OCI-LY7 (cell line): Measurements from ENCODE around the gene POPDC2. TPM values are rescaled to one million over a fixed set of nuclear protein-coding genes. Genes with fewer than 3 reads are reported as not detected.

Experiments
- BruUV-seq: library from RNA; stranded (reverse); fragments of 400-500 nt; replicated peaks from 2 replicates; lab custom pipeline; 2021; lab: Mats Ljungman, UMichigan
- CTCF ChIA-PET: fragments of 300-600 bp; sonication (Branson Sonifier 250); formaldehyde crosslinking; loops from one replicate; lab custom pipeline; 2022; ENCODE audit warnings: antibody characterized with exemption; ENCODE audit not compliant: unreplicated experiment; lab: Charles Lee
- POLR2A ChIA-PET: fragments of 300-600 bp; sonication (Branson Sonifier 250); formaldehyde crosslinking; loops from one replicate; lab custom pipeline; 2022; ENCODE audit warnings: antibody characterized with exemption; lab: Charles Lee
- DNase-seq: peaks from one replicate; pipeline ENCODE4 v3.0.0-alpha.2; 2015; ENCODE audit warnings: low spot score
- H2AFZ ChIP-seq: fragments of 200-600 bp; sonication (generic), shearing (Covaris generic); 2 replicates; pipeline ENCODE4 v1.6.1; 2014; ENCODE audit warnings: mild to moderate bottlenecking, antibody characterized with exemption, low read length, moderate library complexity
- H3K27ac ChIP-seq: fragments of 200-600 bp; sonication (generic); 2 replicates; pipeline ENCODE4 v1.5.1; 2014; ENCODE audit warnings: mixed run types, low read depth, mild to moderate bottlenecking, moderate library complexity, low read length, inconsistent platforms; ENCODE audit not compliant: poor library complexity, severe bottlenecking
- H3K36me3 ChIP-seq: fragments of 200-600 bp; sonication (generic); 2 replicates; pipeline ENCODE4 v1.6.1; 2014; ENCODE audit warnings: mild to moderate bottlenecking, antibody characterized with exemption, low read length, moderate library complexity, mixed read lengths; ENCODE audit not compliant: insufficient read depth
- H3K4me1 ChIP-seq: fragments of 200-600 bp; sonication (generic); 2 replicates; pipeline ENCODE4 v1.5.1; 2014; ENCODE audit warnings: mild to moderate bottlenecking, low read length; ENCODE audit not compliant: insufficient read depth, poor library complexity, severe bottlenecking
- H3K4me2 ChIP-seq: fragments of 200-600 bp; sonication (generic); 2 replicates; pipeline ENCODE4 v1.6.1; 2014; ENCODE audit warnings: mild to moderate bottlenecking, low read length
- H3K4me3 ChIP-seq: fragments of 200-600 bp; sonication (generic); 2 replicates; pipeline ENCODE4 v1.5.1; 2014; ENCODE audit warnings: mild to moderate bottlenecking, low read depth, low read length; ENCODE audit not compliant: poor library complexity, severe bottlenecking
- H3K79me2 ChIP-seq: fragments of 200-600 bp; sonication (generic); 2 replicates; pipeline ENCODE4 v1.6.1; 2016; ENCODE audit warnings: low read depth, mild to moderate bottlenecking, low read length, moderate library complexity, mixed read lengths; ENCODE audit not compliant: insufficient read depth
- H3K9me2 ChIP-seq: fragments of 200-600 bp; sonication (generic); 2 replicates; pipeline ENCODE4 v1.6.1; 2016; ENCODE audit warnings: mild to moderate bottlenecking, low read length, mixed read lengths; ENCODE audit not compliant: insufficient read depth
- H3K9me3 ChIP-seq: fragments of 200-600 bp; sonication (generic); 2 replicates; pipeline ENCODE4 v1.6.1; 2014; ENCODE audit warnings: mild to moderate bottlenecking, mixed run types, low read length, mixed read lengths
- H4K20me1 ChIP-seq: fragments of 200-600 bp; sonication (generic); 2 replicates; pipeline ENCODE4 v1.6.1; 2014; ENCODE audit warnings: mild to moderate bottlenecking, antibody characterized with exemption, low read length, moderate library complexity, mixed read lengths; ENCODE audit not compliant: insufficient read depth
- EZH2phosphoT487 ChIP-seq: fragments of 200-600 bp; sonication (generic); IDR thresholded peaks from 2 replicates; pipeline ENCODE4 v1.6.1; 2018; ENCODE audit warnings: low read depth, borderline replicate concordance, mild to moderate bottlenecking, mixed run types, antibody characterized with exemption, low read length, moderate library complexity, mixed read lengths
- intact Hi-C: fragments of 100-400 bp; cut with micrococcal nuclease; formaldehyde crosslinking; loops from one replicate; pipeline ENCODE4 v1.10.0; 2022; ENCODE audit not compliant: unreplicated experiment
- total RNA-seq, 2 experiments: library from RNA; depleted of rRNA in 1 of 2; stranded (reverse); fragments of >200 nt in 1 of 2; shearing (Covaris generic) in 1 of 2; gene quantifications; 2 replicates each; pipeline ENCODE4 v1.2.3, GENCODE V29; 2014 to 2022
- TF ChIP-seq, protein P1 (sequence below): fragments of 200-600 bp; sonication (generic); conservative IDR thresholded peaks from 2 replicates; pipeline ENCODE4 v1.5.1; 2014; ENCODE audit warnings: mild to moderate bottlenecking, antibody characterized with exemption, low read length, moderate library complexity, mixed read lengths

Gene POPDC2
- total RNA-seq, 2 experiments from 2014 or later, result 0.16 to 1.3 TPM

DNA sequence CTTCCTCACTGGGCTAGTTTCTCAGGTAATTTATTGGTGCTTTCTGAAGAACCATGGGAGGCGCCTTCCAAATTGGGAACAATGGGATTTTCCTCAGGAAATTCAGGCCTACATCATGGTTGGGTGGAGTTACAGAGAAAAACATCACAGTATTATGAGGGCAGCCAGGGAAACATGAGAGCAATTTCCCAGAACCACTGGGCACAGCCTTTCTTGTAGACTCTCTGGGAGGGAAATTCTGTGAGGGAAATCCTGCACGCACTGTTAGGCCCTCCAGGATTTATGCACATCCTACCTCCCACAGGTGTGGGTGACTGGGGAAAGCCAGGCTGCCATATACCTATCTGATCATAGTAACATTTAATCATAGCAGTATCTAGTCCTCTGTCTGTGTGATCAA, 13.2 kb downstream of the POPDC2 start:
- ChIA-PET CTCF (no interaction called here), POLR2A (no interaction called here)
- H4K20me1 ChIP-seq, result no peaks in the 10 kb centered on the region
- H2AFZ ChIP-seq, result no peak overlapping the region
- no peaks in the 10 kb centered on the region for H3K9me2 ChIP-seq
- TF ChIP-seq, protein P1, sequence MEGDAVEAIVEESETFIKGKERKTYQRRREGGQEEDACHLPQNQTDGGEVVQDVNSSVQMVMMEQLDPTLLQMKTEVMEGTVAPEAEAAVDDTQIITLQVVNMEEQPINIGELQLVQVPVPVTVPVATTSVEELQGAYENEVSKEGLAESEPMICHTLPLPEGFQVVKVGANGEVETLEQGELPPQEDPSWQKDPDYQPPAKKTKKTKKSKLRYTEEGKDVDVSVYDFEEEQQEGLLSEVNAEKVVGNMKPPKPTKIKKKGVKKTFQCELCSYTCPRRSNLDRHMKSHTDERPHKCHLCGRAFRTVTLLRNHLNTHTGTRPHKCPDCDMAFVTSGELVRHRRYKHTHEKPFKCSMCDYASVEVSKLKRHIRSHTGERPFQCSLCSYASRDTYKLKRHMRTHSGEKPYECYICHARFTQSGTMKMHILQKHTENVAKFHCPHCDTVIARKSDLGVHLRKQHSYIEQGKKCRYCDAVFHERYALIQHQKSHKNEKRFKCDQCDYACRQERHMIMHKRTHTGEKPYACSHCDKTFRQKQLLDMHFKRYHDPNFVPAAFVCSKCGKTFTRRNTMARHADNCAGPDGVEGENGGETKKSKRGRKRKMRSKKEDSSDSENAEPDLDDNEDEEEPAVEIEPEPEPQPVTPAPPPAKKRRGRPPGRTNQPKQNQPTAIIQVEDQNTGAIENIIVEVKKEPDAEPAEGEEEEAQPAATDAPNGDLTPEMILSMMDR, result no peak
- TF ChIP-seq EZH2phosphoT487, result no peak
- H3K36me3 ChIP-seq, result no peaks in the 10 kb centered on the region
- no TSS peak for BruUV-seq
- no peak overlapping the region for H3K4me2 ChIP-seq
- no peak overlapping the region for H3K27ac ChIP-seq
- no peaks in the 10 kb centered on the region for H3K9me3 ChIP-seq
- no peaks in the 10 kb centered on the region for H3K79me2 ChIP-seq
- DNase-seq, result no peak
- no peaks in the 10 kb centered on the region for H3K4me1 ChIP-seq
- H3K4me3 ChIP-seq, result no peak overlapping the region
- intact Hi-C loops, result no loop called here

DNA sequence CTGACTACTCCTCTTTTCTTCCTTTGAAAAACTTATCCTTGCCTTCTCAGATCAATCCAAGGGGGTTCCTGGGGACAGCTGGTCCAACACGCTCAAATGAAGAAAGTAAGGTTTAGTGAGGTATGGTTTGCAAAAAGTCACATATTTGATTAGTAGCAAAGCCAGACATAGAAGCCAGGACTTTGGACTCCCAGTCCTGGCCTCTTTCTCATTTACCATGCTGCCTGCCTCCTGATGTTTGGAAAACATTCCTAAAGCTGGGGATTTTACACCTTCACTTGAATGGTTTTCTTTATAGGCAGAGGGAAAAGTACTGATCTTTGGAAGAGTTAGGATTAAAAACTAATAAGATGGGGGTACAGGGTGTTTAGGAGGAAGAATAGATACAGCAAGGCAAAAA, 14.6 kb downstream of the POPDC2 start:
- intact Hi-C loops, result no loop called here
- no peaks in the 10 kb centered on the region for H3K4me1 ChIP-seq
- no peaks in the 10 kb centered on the region for H3K79me2 ChIP-seq
- H3K4me3 ChIP-seq, result no peak overlapping the region
- no peaks in the 10 kb centered on the region for H4K20me1 ChIP-seq
- no peak for DNase-seq
- no peak overlapping the region for H3K4me2 ChIP-seq
- CTCF ChIA-PET, result no interaction called here
- TF ChIP-seq, protein P1, result no peak
- TF ChIP-seq EZH2phosphoT487, result no peak
- no peak overlapping the region for H3K27ac ChIP-seq
- no peak overlapping the region for H2AFZ ChIP-seq
- POLR2A ChIA-PET, result no interaction called here
- H3K9me3 ChIP-seq, result no peaks in the 10 kb centered on the region
- no peaks in the 10 kb centered on the region for H3K36me3 ChIP-seq
- no TSS peak for BruUV-seq
- no peaks in the 10 kb centered on the region for H3K9me2 ChIP-seq

DNA sequence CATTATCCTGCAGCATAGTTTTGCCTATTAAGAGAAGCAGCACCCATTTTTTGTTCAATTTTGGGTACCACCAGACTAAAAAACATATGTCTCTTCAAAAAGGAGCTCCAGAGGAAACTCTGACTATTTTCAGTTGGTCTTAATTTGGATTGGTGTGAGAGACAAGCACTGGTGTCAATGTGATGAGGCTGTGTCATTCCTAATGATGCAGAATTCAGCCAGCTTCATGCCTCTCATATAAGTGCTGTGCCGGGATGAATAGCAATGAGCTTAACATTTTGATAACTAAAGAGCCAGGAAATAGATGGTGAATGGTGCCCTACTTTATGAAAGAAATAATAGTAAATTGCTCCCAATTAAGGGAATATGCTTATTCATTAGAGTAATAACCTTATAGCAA, 15.9 kb downstream of the POPDC2 start:
- Histone ChIP-seq H2AFZ (no peak overlapping the region), H3K36me3 (no peaks in the 10 kb centered on the region), H3K4me1 (no peaks in the 10 kb centered on the region), H3K9me2 (no peaks in the 10 kb centered on the region), H3K4me2 (no peak overlapping the region), H3K79me2 (no peaks in the 10 kb centered on the region), H3K9me3 (no peaks in the 10 kb centered on the region), H3K4me3 (no peak overlapping the region), H3K27ac (no peak overlapping the region), H4K20me1 (no peaks in the 10 kb centered on the region)
- ChIA-PET CTCF (no interaction called here), POLR2A (interaction anchor here (1.0 kb wide), 1 partner anchor 17 kb away, joined by 3 read pairs; no protein-coding TSS in a partner anchor)
- no TSS peak for BruUV-seq
- intact Hi-C loops, result no loop called here
- TF ChIP-seq, protein P1, result no peak
- no peak for DNase-seq
